GM12874 (cell line): ENCODE measurements around the gene SH3PXD2B.

Source experiments
- CTCF ChIP-seq: IDR thresholded peaks from 2 replicates; pipeline ENCODE4 v1.5.1; 2011; ENCODE audit warnings: low read depth, mild to moderate bottlenecking, control low read depth, low read length, moderate library complexity; ENCODE audit not compliant: insufficient read depth

Gene SH3PXD2B

GRCh38 chr5:172344855-172345409, 109.4 kb downstream of the SH3PXD2B start:
- TF ChIP-seq CTCF: no peak

- TF ChIP-seq CTCF: no peak
Observed at GRCh38 chr5:172343741-172344140, 110.6 kb downstream of the SH3PXD2B start.

GRCh38 chr5:172342918-172343317, 111.4 kb downstream of the SH3PXD2B start:
- no peak for TF ChIP-seq CTCF

GRCh38 chr5:172339264-172340180, 114.8 kb downstream of the SH3PXD2B start:
- no peak for TF ChIP-seq CTCF

- no peak for TF ChIP-seq CTCF
Observed at GRCh38 chr5:172336676-172337285, 117.5 kb downstream of the SH3PXD2B start.

GRCh38 chr5:172336264-172336663, 118.1 kb downstream of the SH3PXD2B start:
- TF ChIP-seq CTCF: no peak

- no peak for TF ChIP-seq CTCF
Observed at GRCh38 chr5:172335721-172336120, 118.6 kb downstream of the SH3PXD2B start.
